OCI-LY1 (cell line): ENCODE measurements around the gene FTO.

Experiments
- H2AFZ ChIP-seq: fragments of 200-600 bp; sonication (generic), shearing (Covaris generic); 2 replicates; pipeline ENCODE4 v1.6.0; 2014; ENCODE audit warnings: antibody characterized with exemption, mild to moderate bottlenecking, low read length
- H3F3A ChIP-seq: fragments of 200-600 bp; sonication (generic), shearing (Covaris generic); 2 replicates; pipeline ENCODE4 v1.6.0; 2014; ENCODE audit warnings: mild to moderate bottlenecking, antibody characterized with exemption, low read length, moderate library complexity; ENCODE audit not compliant: insufficient read depth
- H3K27ac ChIP-seq: fragments of 200-600 bp; sonication (generic); 2 replicates; pipeline ENCODE4 v1.5.1; 2014; ENCODE audit warnings: low read length, mixed run types, mild to moderate bottlenecking, low read depth; ENCODE audit not compliant: poor library complexity, severe bottlenecking
- H3K27me3 ChIP-seq: fragments of 200-600 bp; sonication (generic); 2 replicates; pipeline ENCODE4 v1.6.0; 2014; ENCODE audit warnings: antibody characterized with exemption, mild to moderate bottlenecking, low read length, moderate library complexity; ENCODE audit not compliant: insufficient read depth
- H3K36me3 ChIP-seq: fragments of 200-600 bp; sonication (generic); 2 replicates; pipeline ENCODE4 v1.6.1; 2014; ENCODE audit warnings: mild to moderate bottlenecking, antibody characterized with exemption, low read length, moderate library complexity, mixed read lengths; ENCODE audit not compliant: insufficient read depth
- H3K4me1 ChIP-seq: fragments of 200-600 bp; sonication (generic); 2 replicates; pipeline ENCODE4 v1.5.1; 2014; ENCODE audit warnings: mild to moderate bottlenecking, low read length, moderate library complexity; ENCODE audit not compliant: insufficient read depth, severe bottlenecking
- H3K4me2 ChIP-seq: fragments of 200-600 bp; sonication (generic), shearing (Covaris generic); 2 replicates; pipeline ENCODE4 v1.6.1; 2014; ENCODE audit warnings: low read length
- H3K4me3 ChIP-seq: fragments of 200-600 bp; sonication (generic); 2 replicates; pipeline ENCODE4 v1.5.1; 2014; ENCODE audit warnings: low read length, low read depth, mild to moderate bottlenecking, mixed read lengths; ENCODE audit not compliant: poor library complexity, severe bottlenecking
- H3K79me2 ChIP-seq: fragments of 200-600 bp; shearing (Covaris generic); 2 replicates; pipeline ENCODE4 v1.6.1; 2016; ENCODE audit warnings: mixed run types, low read length, mixed read lengths; ENCODE audit not compliant: insufficient read depth
- H3K9ac ChIP-seq: fragments of 200-600 bp; sonication (generic), shearing (Covaris generic); 2 replicates; pipeline ENCODE4 v1.6.1; 2014; ENCODE audit warnings: mild to moderate bottlenecking, low read length, mixed read lengths
- H3K9me2 ChIP-seq: fragments of 200-600 bp; sonication (generic), shearing (Covaris generic); 2 replicates; pipeline ENCODE4 v1.6.1; 2014; ENCODE audit warnings: low read depth, mild to moderate bottlenecking, low read length, mixed read lengths
- H3K9me3 ChIP-seq: fragments of 200-600 bp; shearing (Covaris generic); 2 replicates; pipeline ENCODE4 v1.6.1; 2014; ENCODE audit warnings: low read length, mixed read lengths
- H4K20me1 ChIP-seq: fragments of 200-600 bp; sonication (generic), shearing (Covaris generic); 2 replicates; pipeline ENCODE4 v1.6.0; 2016; ENCODE audit warnings: mild to moderate bottlenecking, low read length; ENCODE audit not compliant: insufficient read depth
- EZH2 ChIP-seq: fragments of 200-600 bp; sonication (generic), shearing (Covaris generic); IDR thresholded peaks from 2 replicates; pipeline ENCODE4 v1.8.0; 2017; ENCODE audit warnings: borderline replicate concordance, mixed run types, mild to moderate bottlenecking, antibody characterized with exemption, low read length, moderate library complexity, mixed read lengths
- TF ChIP-seq, protein P1 (sequence below): fragments of 200-600 bp; sonication (generic), shearing (Covaris generic); IDR thresholded peaks from 2 replicates; pipeline ENCODE4 v1.5.1; 2017; ENCODE audit warnings: mild to moderate bottlenecking, antibody characterized with exemption, low read length, moderate library complexity, mixed read lengths

The FTO gene

DNA sequence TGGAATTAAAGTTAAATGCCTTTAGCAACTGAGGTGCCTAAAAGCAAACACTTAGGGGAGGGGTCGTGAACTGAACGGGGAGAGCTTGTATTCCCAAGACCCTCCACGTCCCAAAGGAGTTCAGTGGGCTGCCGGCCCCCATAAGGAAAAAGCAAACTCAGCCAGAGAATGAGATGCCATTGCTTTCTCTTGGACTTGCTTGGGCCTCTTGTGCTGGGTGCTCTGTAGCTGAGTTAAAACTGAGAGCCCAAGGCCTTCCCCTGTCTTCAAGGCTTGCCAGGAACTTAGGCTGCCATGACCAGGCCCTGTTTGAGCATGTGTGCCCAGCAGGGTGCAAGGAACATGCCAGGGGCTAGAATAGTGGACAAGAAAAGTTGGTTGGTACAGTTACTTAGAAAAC lies 382.8 kb downstream of the FTO start:
- H4K20me1 ChIP-seq = no peaks in the 10 kb centered on the region
- no peaks in the 10 kb centered on the region for H3K36me3 ChIP-seq
- no peak overlapping the region for H3K27ac ChIP-seq
- no peaks in the 10 kb centered on the region for H3K9me2 ChIP-seq
- no peak overlapping the region for H2AFZ ChIP-seq
- no peak overlapping the region for H3K4me2 ChIP-seq
- no peaks in the 10 kb centered on the region for H3K4me1 ChIP-seq
- H3K79me2 ChIP-seq = no peaks in the 10 kb centered on the region
- no peaks in the 10 kb centered on the region for H3F3A ChIP-seq
- no peaks in the 10 kb centered on the region for H3K9me3 ChIP-seq
- H3K9ac ChIP-seq = no peak overlapping the region
- H3K4me3 ChIP-seq = no peak overlapping the region
- TF ChIP-seq EZH2 = no peak
- TF ChIP-seq, protein P1, sequence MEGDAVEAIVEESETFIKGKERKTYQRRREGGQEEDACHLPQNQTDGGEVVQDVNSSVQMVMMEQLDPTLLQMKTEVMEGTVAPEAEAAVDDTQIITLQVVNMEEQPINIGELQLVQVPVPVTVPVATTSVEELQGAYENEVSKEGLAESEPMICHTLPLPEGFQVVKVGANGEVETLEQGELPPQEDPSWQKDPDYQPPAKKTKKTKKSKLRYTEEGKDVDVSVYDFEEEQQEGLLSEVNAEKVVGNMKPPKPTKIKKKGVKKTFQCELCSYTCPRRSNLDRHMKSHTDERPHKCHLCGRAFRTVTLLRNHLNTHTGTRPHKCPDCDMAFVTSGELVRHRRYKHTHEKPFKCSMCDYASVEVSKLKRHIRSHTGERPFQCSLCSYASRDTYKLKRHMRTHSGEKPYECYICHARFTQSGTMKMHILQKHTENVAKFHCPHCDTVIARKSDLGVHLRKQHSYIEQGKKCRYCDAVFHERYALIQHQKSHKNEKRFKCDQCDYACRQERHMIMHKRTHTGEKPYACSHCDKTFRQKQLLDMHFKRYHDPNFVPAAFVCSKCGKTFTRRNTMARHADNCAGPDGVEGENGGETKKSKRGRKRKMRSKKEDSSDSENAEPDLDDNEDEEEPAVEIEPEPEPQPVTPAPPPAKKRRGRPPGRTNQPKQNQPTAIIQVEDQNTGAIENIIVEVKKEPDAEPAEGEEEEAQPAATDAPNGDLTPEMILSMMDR = no peak
- H3K27me3 ChIP-seq = no peaks in the 10 kb centered on the region

DNA sequence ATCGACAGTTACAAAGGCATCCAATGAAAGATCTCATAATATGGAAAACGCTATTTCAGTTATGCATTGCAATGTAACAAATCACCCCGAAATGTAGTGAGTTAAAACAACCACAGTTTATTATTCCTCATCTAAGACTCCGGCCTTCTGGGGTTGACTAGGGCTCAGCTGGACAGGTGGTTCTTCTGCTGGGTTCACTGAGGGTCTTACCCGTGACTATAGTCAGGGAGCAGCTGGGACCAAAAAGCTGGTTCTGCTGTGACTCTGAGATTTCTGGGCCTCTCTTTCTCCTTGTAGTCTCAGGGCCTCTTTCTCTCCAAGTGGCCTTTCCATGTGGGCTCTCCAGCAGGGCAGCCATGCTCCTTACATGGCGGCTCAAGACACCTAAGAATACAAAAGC lies 386.6 kb downstream of the FTO start:
- no peak overlapping the region for H3K9ac ChIP-seq
- no peaks in the 10 kb centered on the region for H3K79me2 ChIP-seq
- H3K27ac ChIP-seq = no peak overlapping the region
- H2AFZ ChIP-seq = no peak overlapping the region
- H3K9me2 ChIP-seq = no peaks in the 10 kb centered on the region
- H4K20me1 ChIP-seq = no peaks in the 10 kb centered on the region
- H3K36me3 ChIP-seq = no peaks in the 10 kb centered on the region
- H3F3A ChIP-seq = no peaks in the 10 kb centered on the region
- no peaks in the 10 kb centered on the region for H3K4me1 ChIP-seq
- H3K9me3 ChIP-seq = no peaks in the 10 kb centered on the region
- TF ChIP-seq, protein P1 = no peak
- TF ChIP-seq EZH2 = no peak
- H3K4me2 ChIP-seq = no peak overlapping the region
- H3K4me3 ChIP-seq = no peak overlapping the region
- no peaks in the 10 kb centered on the region for H3K27me3 ChIP-seq

DNA sequence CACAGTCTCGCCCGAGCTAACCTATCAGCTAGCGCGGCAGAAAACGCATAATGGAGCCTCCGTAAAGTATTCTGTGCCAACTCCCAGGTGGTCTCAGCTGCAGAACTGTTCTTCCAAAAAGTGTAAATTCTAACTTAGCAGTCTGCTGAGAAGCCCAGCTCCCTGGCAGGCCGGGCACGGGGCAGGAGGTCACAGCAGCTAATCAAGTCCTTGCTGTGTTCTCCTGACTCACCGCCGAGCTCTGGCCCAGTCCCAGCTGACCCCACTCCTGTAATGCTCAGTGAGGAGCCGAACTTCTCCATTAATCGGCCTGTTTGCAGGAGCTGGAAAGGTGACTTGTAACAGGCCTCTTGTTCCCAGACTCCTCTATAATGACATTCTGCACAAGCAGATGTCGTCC lies 389.3 kb downstream of the FTO start:
- no peak overlapping the region for H3K4me2 ChIP-seq
- H4K20me1 ChIP-seq = no peaks in the 10 kb centered on the region
- no peak overlapping the region for H3K9ac ChIP-seq
- H3F3A ChIP-seq = no peaks in the 10 kb centered on the region
- no peak overlapping the region for H3K27ac ChIP-seq
- no peak overlapping the region for H2AFZ ChIP-seq
- no peak for TF ChIP-seq EZH2
- TF ChIP-seq, protein P1 = no peak
- no peaks in the 10 kb centered on the region for H3K9me2 ChIP-seq
- H3K36me3 ChIP-seq = no peaks in the 10 kb centered on the region
- H3K9me3 ChIP-seq = no peaks in the 10 kb centered on the region
- no peaks in the 10 kb centered on the region for H3K4me1 ChIP-seq
- no peak overlapping the region for H3K4me3 ChIP-seq
- no peaks in the 10 kb centered on the region for H3K27me3 ChIP-seq
- H3K79me2 ChIP-seq = no peaks in the 10 kb centered on the region
